RKO (cell line): ENCODE data around the gene IFITM2.
A peak's percentile ranks its signal among the peaks of the same experiment; 100 is the strongest.
"Not testable (repeated sequence)": the region's sequence is repeated elsewhere in the genome, so short reads cannot be mapped to it uniquely, and the experiment has no call there.

Experiments
- DNase-seq: peaks from one replicate; pipeline ENCODE4 v3.0.0-alpha.2; 2016; ENCODE audit warnings: low spot score

The IFITM2 gene

GRCh38 chr11:342328-342727, 34.7 kb downstream of the IFITM2 start:
- DNase-seq = no peak

DNA sequence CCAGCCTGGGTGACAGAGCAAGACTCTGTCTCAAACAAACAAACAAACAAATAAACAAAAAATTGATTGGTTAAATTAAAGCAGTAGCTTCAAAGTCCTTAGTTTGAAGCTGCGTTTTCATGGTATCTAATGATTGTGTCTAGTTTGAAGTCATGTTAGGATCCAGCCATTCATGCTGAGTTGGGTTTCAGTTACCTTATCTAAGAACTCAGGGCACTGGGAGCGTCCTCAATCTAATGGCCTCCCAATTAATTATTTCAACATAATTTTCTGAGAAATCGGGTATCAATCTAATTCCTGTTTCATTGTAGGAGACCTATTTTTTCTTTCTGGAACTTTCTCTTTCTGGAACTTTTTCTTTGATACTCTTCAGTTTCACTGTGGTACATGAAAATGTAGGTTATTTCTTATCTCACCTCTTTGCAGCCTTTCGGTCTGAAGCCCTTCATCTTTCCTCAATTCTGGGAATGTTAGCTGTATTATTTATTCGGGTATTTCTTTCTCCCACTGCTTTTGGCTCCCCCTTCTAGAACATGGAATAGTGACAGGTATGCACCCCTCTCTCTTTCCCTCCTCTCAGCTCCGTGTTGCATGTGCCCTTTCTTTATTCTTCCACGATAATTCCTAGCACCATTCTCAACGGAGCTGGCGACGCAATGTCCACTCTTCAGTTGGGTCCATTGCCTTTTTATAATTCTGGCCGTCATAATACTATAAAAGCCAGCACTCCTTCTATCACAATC, 37.4 kb downstream of the IFITM2 start:
- DNase-seq = no peak

- DNase-seq = no peak
Measured at GRCh38 chr11:346529-346928, 38.9 kb downstream of the IFITM2 start.

DNA sequence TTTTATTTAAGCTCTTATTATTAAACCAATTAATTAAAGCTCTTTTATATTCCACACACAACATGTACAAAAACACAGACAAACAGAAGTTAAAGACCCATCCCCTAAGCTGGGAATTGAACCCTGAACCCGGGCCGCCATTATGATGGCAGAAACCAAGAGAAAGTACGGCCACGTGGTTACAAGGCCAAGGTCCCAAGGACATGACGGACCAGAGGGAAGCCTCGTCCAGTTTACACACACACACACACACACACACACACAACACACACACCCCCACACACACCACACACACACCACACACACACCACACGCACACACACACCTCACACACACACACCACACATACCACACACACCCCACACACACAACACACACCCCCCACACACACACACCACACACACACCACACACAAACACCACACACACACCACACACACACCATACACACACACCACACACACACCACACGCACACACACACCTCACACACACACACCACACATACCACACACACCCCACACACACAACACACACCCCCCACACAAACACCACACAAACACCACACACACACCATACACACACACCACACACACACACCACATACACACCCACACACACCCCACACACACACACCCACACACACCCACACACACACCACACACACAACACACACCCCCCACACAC, 41.8 kb downstream of the IFITM2 start:
- not testable (repeated sequence) for DNase-seq

DNA sequence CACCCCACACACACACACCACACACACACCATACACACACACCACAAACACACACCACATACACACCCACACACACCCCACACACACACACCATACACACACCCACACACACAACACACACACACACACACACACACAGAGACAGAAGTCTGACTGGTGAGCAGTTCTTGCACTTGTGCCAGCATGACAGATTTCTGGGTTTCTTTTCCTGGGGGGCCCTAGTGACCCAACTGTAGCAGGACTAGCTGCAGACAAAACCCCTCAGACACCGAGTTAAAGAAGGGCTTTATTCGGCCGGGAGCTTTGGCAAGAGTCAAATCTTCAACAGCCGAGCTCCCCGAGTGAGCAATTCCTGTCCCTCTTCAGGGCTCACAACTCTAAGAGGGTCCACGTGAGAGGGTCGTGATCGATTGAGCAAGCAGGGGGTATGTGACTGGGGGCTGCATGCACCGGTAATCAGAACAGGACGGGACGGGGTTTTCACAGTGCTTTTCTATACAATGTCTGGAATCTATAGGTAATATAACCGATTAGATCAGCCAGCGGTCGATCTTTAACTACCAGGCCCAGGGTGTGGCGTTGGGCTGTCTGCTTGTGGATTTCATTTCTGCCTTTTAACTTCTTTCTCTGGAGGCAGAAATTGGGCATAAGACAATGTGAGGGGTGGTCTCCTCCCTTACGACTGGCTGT, 42.6 kb downstream of the IFITM2 start:
- DNase-seq = not testable (repeated sequence)

GRCh38 chr11:350723-351255, 43.2 kb downstream of the IFITM2 start:
- DNase-seq = no peak

- DNase-seq = no peak
Measured at GRCh38 chr11:351411-351810, 43.8 kb downstream of the IFITM2 start.

DNA sequence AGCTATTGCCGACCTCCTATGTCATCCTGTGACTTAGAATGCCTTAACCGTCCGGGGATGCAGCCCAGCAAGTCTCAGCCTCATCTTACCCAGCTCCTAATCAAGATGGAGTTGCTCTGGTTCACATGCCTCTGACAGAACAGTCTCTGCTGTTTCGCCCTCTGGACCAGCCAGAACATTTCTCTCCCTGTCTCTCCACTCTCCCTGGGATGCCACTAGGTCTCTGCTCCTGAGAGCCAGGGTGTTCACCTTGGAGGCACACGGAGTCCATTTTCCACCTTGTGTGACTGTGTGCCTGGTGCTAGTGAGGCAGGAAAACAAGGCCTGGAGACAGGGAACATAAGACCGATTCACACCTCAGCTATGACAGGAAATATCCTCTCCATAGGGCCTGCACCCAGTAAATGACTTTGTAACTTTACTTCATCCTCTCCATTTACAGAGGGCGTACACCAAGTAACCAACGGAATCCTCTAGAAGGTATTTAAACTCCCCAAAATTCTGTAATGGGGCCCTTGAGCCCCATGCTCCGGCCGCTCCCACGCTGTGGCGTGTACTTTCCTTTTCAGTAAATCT, 44.9 kb downstream of the IFITM2 start:
- no peak for DNase-seq

- no peak for DNase-seq
Measured at GRCh38 chr11:353179-353873, 45.7 kb downstream of the IFITM2 start.

DNA sequence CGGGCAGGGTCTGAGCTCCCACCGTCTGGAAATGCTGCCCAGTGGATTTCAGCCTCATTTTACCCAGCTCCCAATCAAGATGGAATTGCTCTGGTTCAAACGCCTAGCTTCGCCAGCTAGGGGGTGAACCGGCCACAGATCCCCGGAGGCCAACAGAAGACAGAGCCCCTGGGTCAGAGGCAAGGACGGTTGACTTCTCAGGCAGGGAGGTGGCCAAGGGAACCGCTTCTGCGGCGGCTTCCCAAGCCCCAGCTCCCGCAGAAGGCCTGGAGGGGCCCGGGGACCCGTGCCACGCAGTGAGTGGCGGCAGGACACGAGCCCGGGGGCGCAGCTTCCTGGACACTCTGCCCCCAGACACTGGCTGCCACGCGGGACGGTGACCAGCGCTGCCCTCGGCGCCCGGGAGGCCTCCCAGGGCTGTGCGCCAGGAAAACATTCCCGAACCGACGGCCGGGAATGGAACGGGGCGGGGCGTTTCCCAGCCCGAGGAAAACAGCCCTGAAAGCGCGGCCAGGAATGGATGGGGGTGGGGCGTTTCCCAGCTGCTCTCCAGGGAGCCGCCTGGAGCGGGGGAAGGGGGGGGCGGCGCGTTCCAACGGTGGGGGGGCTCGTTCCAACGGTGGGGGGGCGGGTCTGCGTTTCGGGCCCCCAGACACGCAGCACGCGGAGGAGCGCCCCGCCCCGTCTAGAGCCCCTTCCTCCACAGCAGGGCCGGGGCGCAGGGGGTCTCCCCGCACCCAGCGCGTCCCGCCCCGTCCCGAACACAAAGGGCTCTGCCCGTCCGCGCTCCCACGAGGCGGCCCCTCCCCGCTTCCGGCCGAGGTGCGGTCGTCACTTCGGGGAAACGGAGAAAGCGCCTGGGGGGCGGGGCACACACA, 48.2 kb downstream of the IFITM2 start:
- DNase-seq = peak; percentile 83

GRCh38 chr11:356610-357009, 49.0 kb downstream of the IFITM2 start:
- DNase-seq = no peak

- no peak for DNase-seq
Measured at GRCh38 chr11:357582-357981, 50.0 kb downstream of the IFITM2 start.

DNA sequence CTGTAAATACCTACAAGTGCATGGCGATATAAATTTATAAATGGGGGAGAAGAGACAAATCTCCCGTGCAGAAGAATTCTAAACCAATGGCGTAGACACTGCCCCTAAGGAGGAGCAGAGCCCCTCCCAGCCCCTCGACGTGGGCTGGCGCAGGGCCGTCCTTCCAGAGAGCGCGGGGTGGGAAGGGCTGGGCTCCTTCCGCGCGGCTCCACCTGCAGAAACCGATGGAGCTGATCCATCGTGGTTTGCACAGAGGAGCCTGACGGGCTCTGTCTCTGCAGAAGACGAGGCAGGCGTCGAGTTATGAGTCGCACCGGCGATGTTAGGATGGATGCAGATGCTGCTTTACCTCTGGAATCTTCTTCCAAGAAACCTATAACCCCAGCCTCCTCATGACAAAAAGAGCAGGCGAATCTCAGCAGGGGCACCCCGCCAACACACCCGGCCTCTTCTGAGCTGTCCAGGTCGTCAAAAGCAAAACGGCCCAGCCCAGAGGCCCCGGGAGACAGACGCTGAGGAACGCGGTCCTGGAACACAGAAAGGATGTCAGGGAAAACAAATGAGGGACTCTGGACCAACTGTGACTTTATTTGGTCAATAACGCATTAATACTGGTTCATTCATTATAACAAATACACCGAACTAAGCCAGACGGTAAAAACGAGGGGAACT, 50.6 kb downstream of the IFITM2 start:
- DNase-seq = no peak
